Erythroblast (primary cell): ENCODE results near the gene SLC5A10.

Experiments
- GATA1 ChIP-seq: IDR thresholded peaks from 2 replicates; pipeline ENCODE4 v1.6.1; 2011; ENCODE audit warnings: low read depth, mild to moderate bottlenecking, control low read depth, low read length, moderate library complexity
- POLR2A ChIP-seq: IDR thresholded peaks from 2 replicates; pipeline ENCODE4 v1.6.1; 2011; ENCODE audit warnings: mild to moderate bottlenecking, low read length

DNA sequence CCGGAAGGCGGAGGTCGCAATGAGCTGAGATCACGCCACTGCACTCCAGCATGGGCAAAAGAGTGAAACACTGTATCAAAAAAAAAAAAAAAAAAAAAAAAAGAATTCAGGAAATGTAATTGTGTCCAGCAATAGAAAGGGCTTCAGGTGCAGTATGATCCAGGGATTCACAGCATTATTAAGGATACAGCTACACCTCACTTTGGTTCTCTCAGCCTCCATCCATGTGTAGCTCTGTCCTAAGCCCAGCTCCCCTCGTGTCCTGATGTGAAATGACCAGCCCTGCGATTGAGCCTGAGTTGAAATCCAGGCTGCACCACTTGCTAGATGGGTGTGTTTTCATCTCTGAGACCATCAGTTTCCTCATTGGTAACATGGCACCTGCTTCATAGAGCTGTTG lies 3.0 kb downstream of the SLC5A10 start:
- no peak for TF ChIP-seq POLR2A
- no peak for TF ChIP-seq GATA1
